HepG2 (cell line): ENCODE measurements around the gene AK6. TPM values are rescaled to one million over a fixed set of nuclear protein-coding genes. Genes with fewer than 3 reads are reported as not detected.

Experiments
- HCFC1 ChIP-seq: fragments of 150-350 bp; IDR thresholded peaks from 2 replicates; pipeline ENCODE4 v1.6.1; 2014; ENCODE audit warnings: low read depth, low read length
- PAXIP1 ChIP-seq: sonication (generic); formaldehyde crosslinking; conservative IDR thresholded peaks from 2 replicates; pipeline ENCODE4 v1.4.0; 2020; ENCODE audit warnings: mild to moderate bottlenecking, missing genetic modification reagents, moderate library complexity
- PITX1 ChIP-seq: sonication (generic); formaldehyde crosslinking; IDR thresholded peaks from 2 replicates; pipeline ENCODE4 v1.5.1; 2020; ENCODE audit warnings: mild to moderate bottlenecking, missing genetic modification reagents
- RBAK ChIP-seq: sonication (generic); formaldehyde crosslinking; IDR thresholded peaks from 2 replicates; pipeline ENCODE4 v1.5.1; 2020; ENCODE audit warnings: mild to moderate bottlenecking, missing genetic modification reagents
- TBX2 ChIP-seq: sonication (generic); formaldehyde crosslinking; IDR thresholded peaks from 2 replicates; pipeline ENCODE4 v1.5.0; 2020; ENCODE audit warnings: missing genetic modification reagents, mild to moderate bottlenecking, borderline replicate concordance
- TIGD3 ChIP-seq: sonication (generic); formaldehyde crosslinking; IDR thresholded peaks from 2 replicates; pipeline ENCODE4 v1.5.1; 2020; ENCODE audit warnings: mild to moderate bottlenecking, missing genetic modification reagents, borderline replicate concordance
- ZBTB38 ChIP-seq: sonication (generic); formaldehyde crosslinking; IDR thresholded peaks from 2 replicates; pipeline ENCODE4 v1.5.1; 2020; ENCODE audit warnings: mild to moderate bottlenecking, missing genetic modification reagents
- ZBTB42 ChIP-seq: sonication (generic); formaldehyde crosslinking; IDR thresholded peaks from 2 replicates; pipeline ENCODE4 v1.5.0; 2020; ENCODE audit warnings: mild to moderate bottlenecking, missing genetic modification reagents
- ZNF142 ChIP-seq: sonication (generic); formaldehyde crosslinking; IDR thresholded peaks from 2 replicates; pipeline ENCODE4 v1.4.0; 2020; ENCODE audit warnings: missing genetic modification reagents
- ZNF605 ChIP-seq: sonication (generic); formaldehyde crosslinking; IDR thresholded peaks from 2 replicates; pipeline ENCODE4 v1.8.0; 2022; ENCODE audit warnings: mild to moderate bottlenecking, missing genetic modification reagents
- polyA plus RNA-seq, 8 experiments: library from polyadenylated mRNA; depleted of rRNA in 3 of 8; stranded (reverse) in 7 of 8; unstranded in 1 of 8; fragments of >200 nt; fragmentation: Illumina TruSeq in 4 of 8; extraction: Trizol in 4 of 8; gene quantifications; 2 replicates each; pipeline versions ENCODE4 v1.2.1 to v1.2.3, GENCODE V29; 2011 to 2016; ENCODE audit warnings: low read depth in 4 of 8, missing spikeins in 1 of 8, mixed read lengths in 1 of 8; ENCODE audit not compliant: insufficient read depth in 1 of 8
- total RNA-seq, 5 experiments: library from RNA; depleted of rRNA; stranded (reverse); fragments of >200 nt; fragmentation: Illumina TruSeq; extraction: Trizol; gene quantifications; 2 replicates each; pipeline ENCODE4 v1.2.3, GENCODE V29; 2016; ENCODE audit warnings: low read depth in 1 of 5
- TF ChIP-seq, protein P1 (sequence below): IDR thresholded peaks from 2 replicates; pipeline ENCODE4 v1.6.1; 2018; ENCODE audit warnings: missing genetic modification reagents, mild to moderate bottlenecking, missing compliant biosample characterization
- TF ChIP-seq, protein P2 (sequence below): sonication (generic); formaldehyde crosslinking; IDR thresholded peaks from 2 replicates; pipeline ENCODE4 v1.8.0; 2022; ENCODE audit warnings: mild to moderate bottlenecking, missing genetic modification reagents; ENCODE audit not compliant: insufficient replicate concordance

Gene AK6
- total and polyA plus RNA-seq, 2 of the 13 experiments (the other 11 are each of a cell fraction or from before 2014, with no cell fraction given) = 31.1 to 77.2 TPM

DNA sequence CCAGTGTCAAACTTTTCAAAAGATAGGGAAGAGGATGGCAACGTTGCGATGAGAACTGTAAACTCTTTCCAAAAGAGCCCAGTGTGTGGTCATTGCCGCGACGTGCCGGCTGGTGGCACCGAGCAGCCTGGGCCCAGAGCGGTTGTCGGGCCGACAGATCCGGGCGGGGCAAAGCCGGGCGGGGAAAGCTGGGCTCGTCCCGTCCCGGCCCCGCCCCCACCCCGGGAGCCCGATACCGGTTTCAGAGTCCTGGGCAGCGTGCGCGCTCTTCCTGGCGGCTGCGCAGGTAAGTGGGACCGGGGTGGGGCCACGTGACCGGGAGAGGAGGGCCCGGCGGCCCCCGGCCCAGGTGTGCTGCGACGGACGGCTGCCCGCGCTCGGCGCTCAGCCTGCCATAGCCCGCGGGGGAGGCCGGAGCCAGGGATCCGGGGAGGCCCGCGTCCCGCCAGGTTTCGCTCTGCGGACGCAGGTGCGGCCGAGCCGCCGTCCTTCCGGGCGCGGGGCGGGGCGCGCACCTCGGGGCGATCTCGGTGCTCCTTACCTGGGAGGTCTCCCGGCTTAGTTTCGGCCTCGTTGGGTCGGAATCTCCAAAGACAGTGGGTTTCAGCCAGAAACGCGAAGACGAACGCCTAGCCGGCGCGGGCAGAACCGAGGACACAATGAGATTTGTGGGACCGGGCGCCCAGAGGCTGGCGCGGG, 45.7 kb upstream of the AK6 start, which contains the start of gene MARVELD2 (continued):
- TF ChIP-seq TBX2 (CRISPR knock-in tag) = peak; percentile 69; the same call in 1 of the 2 replicates
- 0 out of 2 replicates have a peak, but pooled peaks have one; percentile 44 for TF ChIP-seq ZBTB42 (CRISPR knock-in tag)
- TF ChIP-seq RBAK (CRISPR knock-in tag) = no peak
- TF ChIP-seq PITX1 (CRISPR knock-in tag) = no peak
- peak; percentile 86; the same call in 1 of the 2 replicates for TF ChIP-seq ZBTB38 (CRISPR knock-in tag)
- 0 out of 2 replicates have a peak, but pooled peaks have one; percentile 45 for TF ChIP-seq ZNF605 (CRISPR knock-in tag)
- TF ChIP-seq, protein P1, sequence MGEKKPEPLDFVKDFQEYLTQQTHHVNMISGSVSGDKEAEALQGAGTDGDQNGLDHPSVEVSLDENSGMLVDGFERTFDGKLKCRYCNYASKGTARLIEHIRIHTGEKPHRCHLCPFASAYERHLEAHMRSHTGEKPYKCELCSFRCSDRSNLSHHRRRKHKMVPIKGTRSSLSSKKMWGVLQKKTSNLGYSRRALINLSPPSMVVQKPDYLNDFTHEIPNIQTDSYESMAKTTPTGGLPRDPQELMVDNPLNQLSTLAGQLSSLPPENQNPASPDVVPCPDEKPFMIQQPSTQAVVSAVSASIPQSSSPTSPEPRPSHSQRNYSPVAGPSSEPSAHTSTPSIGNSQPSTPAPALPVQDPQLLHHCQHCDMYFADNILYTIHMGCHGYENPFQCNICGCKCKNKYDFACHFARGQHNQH (CRISPR knock-in tag) = peak; percentile 48
- no peak; the same call in 1 of the 2 replicates for TF ChIP-seq ZNF142 (CRISPR knock-in tag)
- TF ChIP-seq, protein P2, sequence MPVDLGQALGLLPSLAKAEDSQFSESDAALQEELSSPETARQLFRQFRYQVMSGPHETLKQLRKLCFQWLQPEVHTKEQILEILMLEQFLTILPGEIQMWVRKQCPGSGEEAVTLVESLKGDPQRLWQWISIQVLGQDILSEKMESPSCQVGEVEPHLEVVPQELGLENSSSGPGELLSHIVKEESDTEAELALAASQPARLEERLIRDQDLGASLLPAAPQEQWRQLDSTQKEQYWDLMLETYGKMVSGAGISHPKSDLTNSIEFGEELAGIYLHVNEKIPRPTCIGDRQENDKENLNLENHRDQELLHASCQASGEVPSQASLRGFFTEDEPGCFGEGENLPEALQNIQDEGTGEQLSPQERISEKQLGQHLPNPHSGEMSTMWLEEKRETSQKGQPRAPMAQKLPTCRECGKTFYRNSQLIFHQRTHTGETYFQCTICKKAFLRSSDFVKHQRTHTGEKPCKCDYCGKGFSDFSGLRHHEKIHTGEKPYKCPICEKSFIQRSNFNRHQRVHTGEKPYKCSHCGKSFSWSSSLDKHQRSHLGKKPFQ (CRISPR knock-in tag) = peak; percentile 32
- no peak for TF ChIP-seq HCFC1
- TF ChIP-seq PAXIP1 (CRISPR knock-in tag) = 0 out of 2 replicates have a peak, but pooled peaks have one; percentile 18
- TF ChIP-seq TIGD3 (CRISPR knock-in tag) = no peak
